ENCODE measurements around the gene SNX30.

SNX30 gene

DNA sequence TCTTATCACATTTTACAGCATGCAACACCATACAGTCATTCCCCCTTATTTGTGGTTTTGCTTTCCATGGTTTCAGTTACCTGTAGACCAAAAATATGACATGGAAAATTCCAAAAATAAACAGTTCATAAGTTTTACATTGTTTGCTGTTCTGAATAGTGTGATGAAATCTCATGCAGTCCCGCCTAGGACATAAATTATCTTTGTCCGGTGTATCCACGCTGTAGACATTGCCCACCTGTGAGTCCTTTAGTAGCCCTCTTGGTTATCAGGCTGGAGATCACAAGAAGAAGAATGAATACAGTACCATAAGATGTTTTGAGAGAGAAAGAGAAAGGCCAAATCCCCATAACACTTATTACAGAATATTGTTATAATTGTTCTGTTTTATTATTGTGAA lies 72.1 kb downstream of the SNX30 start:
- DNase-seq (ENCODE audit: low read depth), result no peak
- H3K4me3 ChIP-seq (ENCODE audit: low read depth, low read length), result no peak overlapping the region
- no peak for TF ChIP-seq MYC (IDR thresholded peaks at IDR 0.05; ENCODE audit: low read depth, low read length)
- no peak for TF ChIP-seq POLR2A (IDR thresholded peaks at IDR 0.05; ENCODE audit: extremely low read depth, insufficient read length)
- TF ChIP-seq, protein P1, sequence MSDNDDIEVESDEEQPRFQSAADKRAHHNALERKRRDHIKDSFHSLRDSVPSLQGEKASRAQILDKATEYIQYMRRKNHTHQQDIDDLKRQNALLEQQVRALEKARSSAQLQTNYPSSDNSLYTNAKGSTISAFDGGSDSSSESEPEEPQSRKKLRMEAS (IDR thresholded peaks at IDR 0.05; ENCODE audit: low read depth, low read length), result no peak
- TF ChIP-seq, protein P2, sequence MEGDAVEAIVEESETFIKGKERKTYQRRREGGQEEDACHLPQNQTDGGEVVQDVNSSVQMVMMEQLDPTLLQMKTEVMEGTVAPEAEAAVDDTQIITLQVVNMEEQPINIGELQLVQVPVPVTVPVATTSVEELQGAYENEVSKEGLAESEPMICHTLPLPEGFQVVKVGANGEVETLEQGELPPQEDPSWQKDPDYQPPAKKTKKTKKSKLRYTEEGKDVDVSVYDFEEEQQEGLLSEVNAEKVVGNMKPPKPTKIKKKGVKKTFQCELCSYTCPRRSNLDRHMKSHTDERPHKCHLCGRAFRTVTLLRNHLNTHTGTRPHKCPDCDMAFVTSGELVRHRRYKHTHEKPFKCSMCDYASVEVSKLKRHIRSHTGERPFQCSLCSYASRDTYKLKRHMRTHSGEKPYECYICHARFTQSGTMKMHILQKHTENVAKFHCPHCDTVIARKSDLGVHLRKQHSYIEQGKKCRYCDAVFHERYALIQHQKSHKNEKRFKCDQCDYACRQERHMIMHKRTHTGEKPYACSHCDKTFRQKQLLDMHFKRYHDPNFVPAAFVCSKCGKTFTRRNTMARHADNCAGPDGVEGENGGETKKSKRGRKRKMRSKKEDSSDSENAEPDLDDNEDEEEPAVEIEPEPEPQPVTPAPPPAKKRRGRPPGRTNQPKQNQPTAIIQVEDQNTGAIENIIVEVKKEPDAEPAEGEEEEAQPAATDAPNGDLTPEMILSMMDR (IDR thresholded peaks at IDR 0.05; ENCODE audit: low read depth, low read length), result no peak

DNA sequence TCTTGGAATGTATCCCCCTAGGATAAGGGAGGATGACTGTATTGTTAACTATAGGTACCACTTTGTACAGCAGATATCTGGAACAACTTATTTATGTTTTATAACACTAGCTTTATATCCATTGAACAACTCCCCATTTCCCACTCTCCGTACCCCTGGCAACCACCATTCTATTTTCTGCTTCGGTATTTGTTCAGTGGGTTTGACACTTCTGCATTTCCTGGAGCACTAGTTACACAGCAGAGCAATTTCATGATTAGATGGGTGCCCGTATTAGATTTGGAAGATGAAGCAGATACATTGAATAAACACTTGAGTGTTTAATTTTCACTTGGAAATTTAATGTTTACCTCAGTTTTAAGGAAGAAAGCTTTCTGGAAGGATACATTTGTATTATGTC lies 72.7 kb downstream of the SNX30 start:
- no peak for TF ChIP-seq MYC (IDR thresholded peaks at IDR 0.05; ENCODE audit: low read depth, low read length)
- TF ChIP-seq, protein P2 (IDR thresholded peaks at IDR 0.05; ENCODE audit: low read depth, low read length), result no peak
- no peak for DNase-seq (ENCODE audit: low read depth)
- no peak overlapping the region for H3K4me3 ChIP-seq (ENCODE audit: low read depth, low read length)

DNA sequence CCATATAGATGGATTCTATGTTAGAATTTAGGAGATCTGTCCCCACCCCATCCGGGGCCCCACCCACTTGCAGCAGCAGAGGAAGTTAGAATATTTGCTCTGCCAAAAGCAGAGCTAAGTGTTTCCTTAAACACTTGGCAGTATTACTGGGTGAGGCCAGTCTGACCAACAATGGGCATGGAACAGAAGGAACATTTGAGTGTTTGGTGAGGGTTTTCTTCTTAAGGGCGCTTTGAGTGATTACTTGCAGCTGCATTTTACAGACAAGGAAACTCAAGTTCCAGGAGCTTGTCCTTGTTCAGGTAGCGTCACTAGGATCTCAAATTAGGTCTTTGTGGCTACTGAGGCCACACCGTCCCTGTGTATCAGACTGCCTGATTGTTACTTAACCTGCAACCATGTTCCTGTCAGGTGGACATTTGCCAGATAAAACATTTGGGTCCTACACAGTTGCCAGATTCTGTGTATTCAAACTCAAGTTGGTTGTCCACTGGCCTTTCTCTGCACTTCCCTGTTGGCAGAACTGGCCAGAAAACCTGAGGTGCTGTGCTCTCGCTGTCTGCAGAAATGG lies 80.8 kb downstream of the SNX30 start:
- TF ChIP-seq, protein P1 (IDR thresholded peaks at IDR 0.05; ENCODE audit: low read depth, low read length), result no peak
- no peak for TF ChIP-seq MYC (IDR thresholded peaks at IDR 0.05; ENCODE audit: low read depth, low read length)
- TF ChIP-seq POLR2A (IDR thresholded peaks at IDR 0.05; ENCODE audit: extremely low read depth, insufficient read length), result no peak
- TF ChIP-seq, protein P2 (IDR thresholded peaks at IDR 0.05; ENCODE audit: low read depth, low read length), result no peak
- peak; percentile 37 for DNase-seq (ENCODE audit: low read depth)
- no peak overlapping the region for H3K4me3 ChIP-seq (ENCODE audit: low read depth, low read length)

DNA sequence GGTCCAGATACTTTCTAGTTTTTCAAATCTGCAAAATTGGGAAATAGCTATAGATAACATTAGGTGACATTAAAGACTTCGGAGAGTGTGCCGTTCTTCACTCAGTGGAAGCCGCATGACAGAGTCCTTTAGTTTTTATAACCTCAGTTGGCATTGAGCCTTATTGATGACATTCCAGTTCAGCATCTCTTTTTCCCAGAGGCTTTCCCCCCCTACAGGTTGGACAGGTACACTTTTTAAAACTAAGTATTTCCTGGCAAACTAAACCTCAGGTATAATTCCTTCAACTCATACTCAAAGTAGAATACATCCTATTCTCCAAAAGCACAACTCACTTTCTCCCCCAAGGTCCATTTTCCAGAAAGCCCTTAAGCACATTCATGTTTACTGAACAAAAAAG lies 81.4 kb downstream of the SNX30 start:
- TF ChIP-seq POLR2A (IDR thresholded peaks at IDR 0.05; ENCODE audit: extremely low read depth, insufficient read length), result no peak
- TF ChIP-seq, protein P2 (IDR thresholded peaks at IDR 0.05; ENCODE audit: low read depth, low read length), result no peak
- TF ChIP-seq MYC (IDR thresholded peaks at IDR 0.05; ENCODE audit: low read depth, low read length), result no peak
- TF ChIP-seq, protein P1 (IDR thresholded peaks at IDR 0.05; ENCODE audit: low read depth, low read length), result no peak
- H3K4me3 ChIP-seq (ENCODE audit: low read depth, low read length), result no peak overlapping the region
- DNase-seq (ENCODE audit: low read depth), result no peak

DNA sequence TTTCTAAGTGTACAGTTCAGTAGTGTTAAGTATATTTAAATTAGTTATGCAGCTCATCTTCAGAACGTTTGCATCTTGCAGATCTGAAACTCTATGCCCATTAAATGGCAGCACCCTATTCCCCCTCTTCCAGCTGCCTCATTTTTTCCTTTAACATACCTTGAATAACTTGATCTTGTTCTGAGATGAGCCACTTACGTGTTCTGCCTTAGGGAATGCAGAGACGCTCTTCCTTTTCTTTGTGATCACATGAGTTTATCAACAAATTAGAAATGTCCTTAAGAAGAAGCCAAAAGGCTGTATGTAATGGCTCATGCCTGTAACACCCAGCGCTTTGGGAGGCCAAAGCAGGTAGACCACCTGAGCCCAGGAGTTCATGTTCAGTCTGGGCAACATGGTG lies 82.5 kb downstream of the SNX30 start:
- no peak overlapping the region for H3K4me3 ChIP-seq (ENCODE audit: low read depth, low read length)
- no peak for DNase-seq (ENCODE audit: low read depth)
- TF ChIP-seq, protein P1 (IDR thresholded peaks at IDR 0.05; ENCODE audit: low read depth, low read length), result no peak
- TF ChIP-seq POLR2A (IDR thresholded peaks at IDR 0.05; ENCODE audit: extremely low read depth, insufficient read length) (no peak), MYC (IDR thresholded peaks at IDR 0.05; ENCODE audit: low read depth, low read length) (no peak)
- TF ChIP-seq, protein P2 (IDR thresholded peaks at IDR 0.05; ENCODE audit: low read depth, low read length), result no peak

DNA sequence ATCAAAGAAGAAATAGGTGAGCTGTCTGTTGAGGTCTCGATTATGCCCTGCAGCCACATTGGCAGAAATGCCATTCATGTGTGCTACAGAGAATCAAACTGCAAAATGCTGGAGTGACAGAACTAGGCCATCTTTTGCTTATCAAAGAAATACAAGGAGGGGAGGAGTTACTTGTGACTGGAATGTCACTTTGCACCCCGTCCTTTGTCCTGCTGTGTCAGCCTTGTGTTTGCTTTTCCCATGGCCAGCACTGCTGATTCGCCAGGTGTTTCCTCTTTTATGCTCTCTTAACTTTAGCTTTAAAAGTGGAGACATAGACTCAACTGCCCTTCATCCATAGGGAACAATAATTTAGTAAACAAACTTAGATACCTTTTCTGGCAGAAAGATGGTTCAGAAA lies 85.8 kb downstream of the SNX30 start:
- TF ChIP-seq POLR2A (IDR thresholded peaks at IDR 0.05; ENCODE audit: extremely low read depth, insufficient read length) (no peak), MYC (IDR thresholded peaks at IDR 0.05; ENCODE audit: low read depth, low read length) (no peak)
- TF ChIP-seq, protein P1 (IDR thresholded peaks at IDR 0.05; ENCODE audit: low read depth, low read length), result no peak
- TF ChIP-seq, protein P2 (IDR thresholded peaks at IDR 0.05; ENCODE audit: low read depth, low read length), result no peak
- no peak for DNase-seq (ENCODE audit: low read depth)
- no peak overlapping the region for H3K4me3 ChIP-seq (ENCODE audit: low read depth, low read length)

All from NB4 (cell line).